Measurements from ENCODE around the gene TBX19.

TBX19 gene

GRCh38 chr1:168273575-168273974 lies 7.1 kb upstream of the TBX19 start:
- TF ChIP-seq CTCF (IDR thresholded peaks at IDR 0.05; ENCODE audit: borderline replicate concordance, insufficient read depth, low read depth, low read length): no peak
- no peak overlapping the region for H3K4me3 ChIP-seq (ENCODE audit: low read depth, low read length)

- no peak for TF ChIP-seq CTCF (IDR thresholded peaks at IDR 0.05; ENCODE audit: borderline replicate concordance, insufficient read depth, low read depth, low read length)
- no peak overlapping the region for H3K4me3 ChIP-seq (ENCODE audit: low read depth, low read length)
Observed at GRCh38 chr1:168279253-168279652, 1.4 kb upstream of the TBX19 start.

GRCh38 chr1:168281603-168282325 lies 1.1 kb downstream of the TBX19 start:
- H3K4me3 ChIP-seq (ENCODE audit: low read depth, low read length): no peak overlapping the region
- TF ChIP-seq CTCF (IDR thresholded peaks at IDR 0.05; ENCODE audit: borderline replicate concordance, insufficient read depth, low read depth, low read length): no peak

GRCh38 chr1:168285521-168285790 lies 4.8 kb downstream of the TBX19 start:
- H3K4me3 ChIP-seq (ENCODE audit: low read depth, low read length): no peak overlapping the region
- TF ChIP-seq CTCF (IDR thresholded peaks at IDR 0.05; ENCODE audit: borderline replicate concordance, insufficient read depth, low read depth, low read length): no peak

GRCh38 chr1:168285971-168286927 lies 5.6 kb downstream of the TBX19 start:
- no peak for TF ChIP-seq CTCF (IDR thresholded peaks at IDR 0.05; ENCODE audit: borderline replicate concordance, insufficient read depth, low read depth, low read length)
- H3K4me3 ChIP-seq (ENCODE audit: low read depth, low read length): no peak overlapping the region

GRCh38 chr1:168287237-168287664 lies 6.6 kb downstream of the TBX19 start:
- H3K4me3 ChIP-seq (ENCODE audit: low read depth, low read length): no peak overlapping the region
- no peak for TF ChIP-seq CTCF (IDR thresholded peaks at IDR 0.05; ENCODE audit: borderline replicate concordance, insufficient read depth, low read depth, low read length)

Data from GM12875 (cell line).